Karpas-422 (cell line): ENCODE measurements around the gene ITPK1. TPM values are rescaled to one million over a fixed set of nuclear protein-coding genes. Genes with fewer than 3 reads are reported as not detected.

Experiments used
- DNase-seq: peaks from one replicate; pipeline ENCODE4 v3.0.0-alpha.2; 2015
- H2AFZ ChIP-seq: fragments of 200-600 bp; sonication (generic); 2 replicates; pipeline ENCODE4 v1.6.1; 2014; ENCODE audit warnings: antibody characterized with exemption, low read length, mixed read lengths
- H3K27ac ChIP-seq: fragments of 200-600 bp; sonication (generic); 2 replicates; pipeline ENCODE4 v1.5.1; 2014; ENCODE audit warnings: mild to moderate bottlenecking, low read length, moderate library complexity
- H3K27me3 ChIP-seq: fragments of 200-600 bp; sonication (generic); 2 replicates; pipeline ENCODE4 v1.6.1; 2014; ENCODE audit warnings: low read length, mixed read lengths
- H3K36me3 ChIP-seq: fragments of 200-600 bp; sonication (generic); 2 replicates; pipeline ENCODE4 v1.6.1; 2014; ENCODE audit warnings: low read length, mixed read lengths; ENCODE audit not compliant: insufficient read depth
- H3K4me1 ChIP-seq: fragments of 200-600 bp; sonication (generic); 2 replicates; pipeline ENCODE4 v1.6.1; 2014; ENCODE audit warnings: mild to moderate bottlenecking, low read length, mixed read lengths
- H3K4me2 ChIP-seq: fragments of 200-600 bp; sonication (generic); 2 replicates; pipeline ENCODE4 v1.6.1; 2014; ENCODE audit warnings: low read length, low read depth, mild to moderate bottlenecking; ENCODE audit not compliant: poor library complexity, severe bottlenecking
- H3K4me3 ChIP-seq: fragments of 200-600 bp; sonication (generic); 2 replicates; pipeline ENCODE4 v1.5.1; 2014; ENCODE audit warnings: mild to moderate bottlenecking, antibody characterized with exemption, low read length, mixed read lengths
- H3K79me2 ChIP-seq: fragments of 200-600 bp; sonication (generic); 2 replicates; pipeline ENCODE4 v1.6.1; 2014; ENCODE audit warnings: mild to moderate bottlenecking, low read length, mixed read lengths
- H3K9ac ChIP-seq: fragments of 200-600 bp; sonication (generic); 2 replicates; pipeline ENCODE4 v1.6.0; 2014; ENCODE audit warnings: low read length
- H3K9me2 ChIP-seq: fragments of 200-600 bp; sonication (generic), shearing (Covaris generic); replicated peaks from 2 replicates; pipeline ENCODE4 v1.6.0; 2014; ENCODE audit warnings: mild to moderate bottlenecking, low read length, moderate library complexity; ENCODE audit not compliant: insufficient read depth
- H3K9me3 ChIP-seq: fragments of 300-700, 200-600 bp; sonication (generic); 2 replicates; pipeline ENCODE4 v1.6.1; 2014; ENCODE audit warnings: low read length, mixed read lengths
- H4K20me1 ChIP-seq: fragments of 200-600 bp; sonication (generic); 2 replicates; pipeline ENCODE4 v1.6.1; 2014; ENCODE audit warnings: mild to moderate bottlenecking, antibody characterized with exemption, low read length, low read depth; ENCODE audit not compliant: insufficient read depth
- total RNA-seq: library from RNA; depleted of rRNA; stranded (reverse); fragments of >200 nt; shearing (Covaris generic); gene quantifications from 2 replicates; pipeline ENCODE4 v1.2.3, GENCODE V29; 2014; ENCODE audit warnings: low replicate concordance

Gene ITPK1
- total RNA-seq, 1 experiment from 2014 or later = 6.3 TPM

DNA sequence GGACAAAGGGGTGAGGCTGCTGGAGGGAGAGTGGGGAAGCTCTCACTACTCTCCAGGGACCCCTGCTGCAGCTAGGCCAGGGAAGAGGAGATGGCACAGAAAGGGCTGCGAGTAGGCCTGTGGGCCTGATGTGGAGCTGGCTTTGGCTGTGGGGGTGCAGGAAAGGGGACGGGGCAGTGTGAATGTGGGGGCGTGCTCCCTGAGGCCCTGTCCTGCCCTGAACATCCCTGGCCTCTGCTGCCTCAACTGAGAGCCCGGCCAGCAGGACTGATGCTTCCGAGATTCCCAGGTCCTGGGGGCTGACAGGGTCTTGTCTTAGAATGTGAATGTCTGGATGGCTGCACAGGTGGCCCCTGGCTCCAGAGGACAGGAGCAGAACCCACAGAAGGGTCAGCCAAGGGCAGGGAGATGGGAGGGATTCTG lies 128.6 kb downstream of the ITPK1 start:
- Histone ChIP-seq H2AFZ (no peak overlapping the region), H3K4me2 (no peak overlapping the region), H3K9me3 (no peaks in the 10 kb centered on the region), H3K79me2 (no peaks in the 10 kb centered on the region), H3K9ac (no peak overlapping the region), H3K4me1 (no peaks in the 10 kb centered on the region), H3K36me3 (no peaks in the 10 kb centered on the region), H3K27ac (no peak overlapping the region), H4K20me1 (no peaks in the 10 kb centered on the region; the same call in 1 of the 2 replicates), H3K27me3 (no peaks in the 10 kb centered on the region), H3K4me3 (no peak overlapping the region), H3K9me2 (no peaks in the 10 kb centered on the region)
- DNase-seq = no peak

DNA sequence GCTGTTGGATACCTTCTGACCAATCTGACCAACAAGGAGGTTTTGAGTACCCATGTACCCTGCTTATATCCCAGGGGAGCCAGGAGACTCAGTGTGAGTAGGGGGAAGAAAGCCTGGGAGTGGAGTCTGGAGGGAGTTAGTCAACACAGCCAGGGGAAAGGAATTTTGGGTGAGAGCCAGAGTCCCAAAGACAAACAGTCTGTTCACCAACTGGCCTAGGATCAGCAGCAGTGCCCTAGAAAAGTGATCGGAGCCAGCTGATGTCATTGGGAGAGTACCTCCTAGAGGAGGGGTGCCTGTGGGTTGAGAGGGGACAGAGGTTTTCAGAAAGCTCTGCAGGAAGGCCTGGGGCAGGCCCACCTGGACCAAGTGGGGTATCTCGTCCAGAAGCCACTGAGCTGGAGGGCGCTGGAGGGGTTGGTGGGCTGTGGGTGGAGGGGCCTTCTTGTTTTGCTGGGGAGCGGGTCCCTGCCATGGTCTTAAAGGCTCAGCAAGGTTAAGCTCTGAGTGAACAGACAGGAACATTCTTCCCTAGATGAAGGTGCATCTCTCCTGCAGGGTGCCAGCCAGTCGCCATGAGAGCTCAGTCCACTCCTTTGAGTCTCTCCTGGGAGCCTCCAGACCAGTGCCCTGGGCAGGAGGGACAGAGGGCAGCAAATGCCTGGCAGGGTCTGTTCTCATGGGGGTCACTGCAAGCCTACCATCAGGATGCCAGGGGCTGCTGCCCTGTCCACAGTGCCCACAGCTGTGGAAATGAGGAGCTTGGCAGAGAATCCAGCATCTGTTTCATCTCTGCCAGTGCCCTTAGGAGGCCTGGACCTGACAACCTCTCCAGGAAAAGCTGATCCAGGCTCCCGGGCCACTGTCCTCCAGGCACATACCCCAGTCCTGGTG lies 129.2 kb downstream of the ITPK1 start:
- H3K4me2 ChIP-seq = no peak overlapping the region
- no peak overlapping the region for H3K4me3 ChIP-seq
- no peaks in the 10 kb centered on the region for H3K9me3 ChIP-seq
- no peaks in the 10 kb centered on the region for H3K79me2 ChIP-seq
- no peak overlapping the region for H3K9ac ChIP-seq
- H3K36me3 ChIP-seq = no peaks in the 10 kb centered on the region
- H3K9me2 ChIP-seq = no peaks in the 10 kb centered on the region
- no peak overlapping the region for H2AFZ ChIP-seq
- no peak overlapping the region for H3K27ac ChIP-seq
- H3K27me3 ChIP-seq = no peaks in the 10 kb centered on the region
- H4K20me1 ChIP-seq = no peaks in the 10 kb centered on the region; the same call in 1 of the 2 replicates
- no peaks in the 10 kb centered on the region for H3K4me1 ChIP-seq
- DNase-seq = no peak

DNA sequence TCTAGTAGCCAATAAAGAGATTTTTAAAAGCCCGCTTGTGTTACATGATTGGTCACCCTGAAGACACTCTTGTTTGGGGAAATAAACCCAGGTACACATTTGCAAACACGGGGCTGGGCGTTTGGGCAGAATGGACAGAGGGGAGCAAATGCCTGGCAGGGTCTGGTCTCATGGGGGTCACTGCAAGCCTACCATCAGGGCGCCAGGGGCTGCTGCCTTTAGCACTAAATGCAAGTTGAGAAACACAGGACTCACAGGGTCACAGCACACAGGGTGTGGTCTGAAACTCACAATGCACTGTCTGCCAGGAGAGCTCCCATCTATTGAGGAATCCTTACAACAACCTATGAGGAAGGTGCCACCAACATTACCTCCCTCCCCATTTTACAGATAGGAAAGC lies 130.2 kb downstream of the ITPK1 start:
- Histone ChIP-seq H3K27ac (no peak overlapping the region), H3K9me2 (no peaks in the 10 kb centered on the region), H4K20me1 (no peaks in the 10 kb centered on the region; the same call in 1 of the 2 replicates), H3K9me3 (no peaks in the 10 kb centered on the region), H3K27me3 (no peaks in the 10 kb centered on the region), H3K4me1 (no peaks in the 10 kb centered on the region), H3K9ac (no peak overlapping the region), H2AFZ (no peak overlapping the region), H3K4me2 (no peak overlapping the region), H3K4me3 (no peak overlapping the region), H3K36me3 (no peaks in the 10 kb centered on the region), H3K79me2 (no peaks in the 10 kb centered on the region)
- DNase-seq = no peak

DNA sequence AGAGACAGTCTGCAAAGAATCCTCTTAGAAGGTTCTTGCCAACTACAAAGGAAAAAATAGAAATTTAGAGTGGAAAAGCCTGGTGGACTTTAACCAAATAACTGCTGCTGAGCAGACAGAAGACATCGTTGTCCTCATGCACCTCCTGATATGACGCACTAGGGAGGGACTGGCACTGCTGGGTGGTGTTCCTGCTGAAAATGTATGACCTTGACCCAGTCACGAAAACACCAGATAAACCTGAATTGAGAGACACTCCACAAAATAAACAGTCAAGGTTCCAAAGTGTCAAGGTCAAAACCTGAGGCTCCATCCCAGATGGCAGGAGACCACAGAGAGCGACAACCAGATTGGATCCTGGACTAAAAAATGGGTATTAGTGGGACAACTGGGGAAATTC lies 130.8 kb downstream of the ITPK1 start:
- no peaks in the 10 kb centered on the region for H3K27me3 ChIP-seq
- H3K79me2 ChIP-seq = no peaks in the 10 kb centered on the region
- no peak overlapping the region for H3K4me2 ChIP-seq
- H3K36me3 ChIP-seq = no peaks in the 10 kb centered on the region
- H3K9me2 ChIP-seq = no peaks in the 10 kb centered on the region
- no peak overlapping the region for H3K27ac ChIP-seq
- no peaks in the 10 kb centered on the region for H3K4me1 ChIP-seq
- H3K4me3 ChIP-seq = no peak overlapping the region
- no peak overlapping the region for H2AFZ ChIP-seq
- H3K9me3 ChIP-seq = no peaks in the 10 kb centered on the region; the same call in 1 of the 2 replicates
- H3K9ac ChIP-seq = no peak overlapping the region
- DNase-seq = no peak
- no peaks in the 10 kb centered on the region for H4K20me1 ChIP-seq

DNA sequence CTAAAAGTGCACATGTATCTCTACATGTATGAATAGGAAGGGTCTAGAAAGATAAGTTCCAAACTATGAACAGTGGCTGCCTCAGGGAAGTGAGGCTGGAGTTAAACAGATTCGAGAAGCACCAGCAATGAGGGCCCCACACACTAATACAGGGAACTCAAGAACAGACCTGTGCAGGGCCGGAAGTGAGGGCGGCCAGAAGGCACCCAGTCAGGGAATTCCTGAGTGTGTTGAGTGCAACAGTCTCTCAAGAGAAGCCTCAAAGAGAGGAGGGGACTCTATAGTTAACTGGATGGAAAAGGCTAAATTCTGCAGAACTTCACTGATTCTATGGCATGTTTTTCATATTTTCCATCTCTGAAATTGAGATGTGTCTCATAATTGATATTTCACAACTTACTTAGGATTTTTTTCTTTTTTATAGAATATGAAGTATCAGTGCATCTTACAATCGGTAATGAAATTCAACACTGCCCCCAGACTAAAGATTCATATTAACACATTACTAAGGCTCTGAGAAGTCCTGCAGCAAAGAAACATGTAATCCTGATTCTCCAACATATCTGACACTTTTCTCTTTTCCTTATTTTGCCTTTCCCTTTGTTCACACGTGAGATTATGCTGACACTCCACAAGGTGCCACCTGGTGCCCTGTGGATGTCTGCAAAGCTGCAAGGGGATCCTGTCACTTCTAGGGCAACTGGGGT lies 131.5 kb downstream of the ITPK1 start:
- Histone ChIP-seq H3K4me3 (no peak overlapping the region), H3K27ac (no peak overlapping the region), H4K20me1 (no peaks in the 10 kb centered on the region), H2AFZ (no peak overlapping the region), H3K9me3 (peaks cover 4% of the 10 kb centered on the region; the same call in 1 of the 2 replicates), H3K36me3 (no peaks in the 10 kb centered on the region), H3K27me3 (no peaks in the 10 kb centered on the region), H3K79me2 (no peaks in the 10 kb centered on the region), H3K4me2 (no peak overlapping the region), H3K9me2 (no peaks in the 10 kb centered on the region), H3K9ac (no peak overlapping the region), H3K4me1 (no peaks in the 10 kb centered on the region)
- no peak for DNase-seq

DNA sequence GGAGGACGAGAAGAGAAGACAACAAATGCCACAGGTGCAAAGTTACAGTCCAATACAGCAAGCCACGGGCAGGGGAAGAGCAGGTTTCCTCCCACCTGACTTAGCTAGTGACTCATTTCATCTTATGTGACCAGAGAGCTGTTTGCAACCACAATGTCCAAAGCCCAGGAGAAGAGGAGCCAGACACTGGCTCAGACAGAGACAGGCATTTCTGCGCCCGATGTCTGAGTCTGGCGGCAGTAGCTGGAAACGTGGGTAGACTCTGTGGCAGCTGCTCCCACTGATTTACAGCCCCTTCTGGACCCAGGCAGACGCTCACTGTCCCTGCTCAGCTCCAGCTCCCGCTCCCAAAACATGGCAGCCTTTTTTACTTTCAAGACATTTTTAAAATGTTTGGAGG lies 132.8 kb downstream of the ITPK1 start:
- Histone ChIP-seq H3K4me3 (no peak overlapping the region), H3K27ac (no peak overlapping the region), H3K4me2 (no peak overlapping the region), H3K27me3 (no peaks in the 10 kb centered on the region), H3K36me3 (no peaks in the 10 kb centered on the region), H3K4me1 (no peaks in the 10 kb centered on the region), H2AFZ (no peak overlapping the region), H3K79me2 (no peaks in the 10 kb centered on the region), H4K20me1 (no peaks in the 10 kb centered on the region), H3K9me2 (no peaks in the 10 kb centered on the region), H3K9me3 (peaks cover 13% of the 10 kb centered on the region; the same call in 1 of the 2 replicates), H3K9ac (no peak overlapping the region)
- no peak for DNase-seq

DNA sequence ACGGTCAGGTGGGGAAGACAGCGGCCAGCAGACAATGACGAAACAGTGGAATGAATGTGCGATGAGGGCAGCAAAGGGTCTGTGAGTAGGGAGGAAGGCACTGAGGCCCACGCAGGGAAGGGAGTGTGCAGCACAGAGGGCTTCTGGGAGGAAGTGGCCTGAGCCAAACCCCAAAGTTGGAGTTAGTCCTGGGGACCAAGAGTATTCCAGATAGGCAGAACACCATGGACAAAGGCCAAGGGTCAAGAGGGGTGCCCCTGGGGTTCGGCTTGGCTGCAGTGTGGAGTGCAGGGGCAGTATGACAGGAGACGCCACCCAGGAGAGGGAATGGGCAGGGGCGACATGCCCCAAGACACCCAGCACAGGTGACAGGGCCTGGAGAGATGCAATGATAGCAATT lies 134.0 kb downstream of the ITPK1 start:
- peaks cover 21% of the 10 kb centered on the region; the same call in 1 of the 2 replicates for H3K9me3 ChIP-seq

DNA sequence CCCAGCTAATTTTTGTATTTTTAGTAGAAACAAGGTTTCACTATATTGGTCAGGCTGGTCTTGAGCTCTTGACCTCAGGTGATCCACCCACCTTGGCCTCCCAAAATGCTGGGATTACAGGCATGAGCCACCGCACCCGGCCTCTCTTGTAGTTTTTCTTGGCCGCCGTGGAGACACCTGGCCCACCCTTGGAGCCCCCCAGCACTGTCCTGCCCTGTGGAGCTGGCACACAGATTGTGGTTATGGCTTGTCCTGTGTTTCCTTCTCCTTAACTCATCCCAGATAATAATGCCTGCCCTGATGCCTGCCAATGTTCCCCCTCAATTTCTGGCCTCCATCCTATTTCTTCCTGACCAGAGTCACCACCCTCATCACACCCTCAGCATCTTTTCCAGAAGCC lies 134.9 kb downstream of the ITPK1 start:
- Histone ChIP-seq H3K4me2 (no peak overlapping the region), H3K9ac (no peak overlapping the region), H3K27ac (no peak overlapping the region), H4K20me1 (no peaks in the 10 kb centered on the region), H3K27me3 (no peaks in the 10 kb centered on the region), H3K9me3 (peaks cover 28% of the 10 kb centered on the region; the same call in 1 of the 2 replicates), H3K36me3 (no peaks in the 10 kb centered on the region), H3K9me2 (no peaks in the 10 kb centered on the region), H3K79me2 (no peaks in the 10 kb centered on the region), H2AFZ (no peak overlapping the region), H3K4me1 (no peaks in the 10 kb centered on the region), H3K4me3 (no peak overlapping the region)
- no peak for DNase-seq

More for the DNA sequence above, 134.0 kb downstream of the ITPK1 start:
- Histone ChIP-seq H3K36me3 (no peaks in the 10 kb centered on the region), H4K20me1 (no peaks in the 10 kb centered on the region), H3K4me2 (no peak overlapping the region), H3K9me2 (no peaks in the 10 kb centered on the region), H3K27ac (no peak overlapping the region), H3K79me2 (no peaks in the 10 kb centered on the region), H3K27me3 (no peaks in the 10 kb centered on the region), H2AFZ (no peak overlapping the region), H3K4me1 (no peaks in the 10 kb centered on the region), H3K4me3 (no peak overlapping the region), H3K9ac (no peak overlapping the region)
- DNase-seq = no peak
